Measurements from ENCODE around the gene RMC1.
"Not testable (repeated sequence)": the region's sequence is repeated elsewhere in the genome, so short reads cannot be mapped to it uniquely, and the experiment has no call there.

Gene RMC1

DNA sequence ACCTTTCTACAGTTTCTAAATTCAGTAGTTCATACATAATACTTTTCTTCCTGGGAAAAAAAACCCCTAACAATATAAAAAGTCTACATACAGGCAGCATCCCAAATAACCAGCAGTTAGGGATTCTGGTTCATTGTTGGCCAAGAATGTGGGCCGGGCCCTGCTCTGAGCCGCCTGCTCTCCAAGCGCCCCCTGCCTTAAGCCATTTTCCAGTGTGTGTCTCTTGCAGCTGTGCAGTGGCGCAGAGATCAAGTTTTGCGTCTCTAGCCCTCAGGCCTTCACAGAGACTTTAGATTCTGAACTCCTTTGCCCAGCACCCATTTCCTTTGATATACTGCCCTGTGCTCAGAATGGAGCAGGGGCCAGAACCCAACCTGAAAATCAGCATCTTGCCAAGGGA is 32.9 kb downstream of the RMC1 start:
- no peak for DNase-seq

DNA sequence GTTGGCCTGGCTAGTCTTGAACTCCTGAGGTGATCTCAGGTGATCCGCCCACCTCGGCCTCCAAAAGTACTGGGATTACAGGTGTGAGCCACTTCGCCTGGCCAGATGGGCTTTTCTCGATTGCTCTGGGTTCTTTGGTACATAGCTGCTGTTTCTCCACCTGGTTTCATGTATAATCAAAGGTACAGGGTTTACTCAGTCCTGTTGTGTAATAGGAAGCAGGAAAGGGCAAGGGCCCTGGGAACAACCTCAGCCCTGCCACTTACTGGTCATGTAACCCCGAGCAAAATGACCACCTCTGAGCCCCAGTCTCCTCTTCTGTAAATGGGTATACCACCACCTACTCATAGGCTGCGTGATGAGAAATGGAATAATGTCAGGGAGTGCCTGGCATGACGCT is 34.0 kb downstream of the RMC1 start:
- DNase-seq, result no peak

DNA sequence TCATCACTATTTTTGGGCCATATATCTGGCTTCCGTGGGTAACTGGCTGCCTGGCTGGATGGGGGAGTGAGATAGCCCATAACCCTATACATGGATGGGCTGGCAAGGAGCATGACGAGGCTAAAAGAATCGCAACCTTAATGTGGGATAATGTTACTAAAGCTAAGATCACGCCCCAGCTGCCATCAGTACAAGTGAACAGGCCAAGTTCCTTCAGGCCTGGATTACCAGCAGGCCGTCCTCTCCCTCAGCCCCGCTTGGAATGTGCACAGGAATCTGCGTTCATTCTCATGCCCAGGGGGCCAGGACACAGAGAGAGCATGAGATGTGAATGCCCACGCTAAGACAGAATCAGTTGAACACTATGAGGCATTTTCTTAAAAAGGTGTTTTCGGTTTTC is 34.7 kb downstream of the RMC1 start:
- DNase-seq, result no peak

GRCh38 chr18:23538870-23539269 is 35.6 kb downstream of the RMC1 start:
- no peak for DNase-seq

DNA sequence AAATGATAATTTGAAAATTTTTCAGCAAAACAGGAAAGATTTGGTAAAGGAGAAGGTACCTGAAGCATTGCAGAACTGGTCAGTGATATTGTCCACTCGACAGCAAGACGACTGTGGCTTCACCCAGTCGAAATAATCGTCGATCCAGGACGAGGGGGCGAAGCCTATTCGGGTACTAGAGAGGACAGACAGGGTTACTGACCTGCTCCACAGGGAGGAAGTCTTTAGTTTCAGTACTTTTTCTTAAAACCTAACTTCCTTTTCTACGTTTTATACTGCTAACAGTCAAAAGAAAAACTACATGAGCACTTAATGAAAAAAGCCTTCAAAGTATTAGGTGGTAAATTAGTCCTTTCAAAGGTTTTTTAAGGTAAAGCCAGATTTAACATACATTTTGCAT is 36.0 kb downstream of the RMC1 start:
- no peak for DNase-seq

- no peak for DNase-seq
Measured at GRCh38 chr18:23539911-23540525, 36.7 kb downstream of the RMC1 start.

DNA sequence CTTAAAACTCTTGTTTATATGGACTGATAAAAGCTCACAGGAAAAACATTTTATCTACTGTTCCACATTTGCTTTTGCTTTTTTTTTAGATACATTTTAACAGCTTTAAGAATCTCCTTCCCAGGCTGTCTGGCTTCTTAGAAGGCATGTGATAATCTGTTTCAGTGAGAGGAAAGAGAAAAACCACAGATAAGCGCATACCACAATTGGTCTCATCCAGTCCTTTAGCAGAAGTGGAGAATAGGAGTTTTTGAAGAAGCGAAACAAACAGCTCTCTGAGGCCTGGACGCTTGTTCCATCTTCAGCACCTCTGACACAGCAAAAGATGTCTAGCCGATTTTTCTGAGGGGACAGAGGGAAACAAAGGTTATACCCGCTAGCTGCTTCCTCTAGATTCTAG is 37.6 kb downstream of the RMC1 start:
- no peak for DNase-seq

DNA sequence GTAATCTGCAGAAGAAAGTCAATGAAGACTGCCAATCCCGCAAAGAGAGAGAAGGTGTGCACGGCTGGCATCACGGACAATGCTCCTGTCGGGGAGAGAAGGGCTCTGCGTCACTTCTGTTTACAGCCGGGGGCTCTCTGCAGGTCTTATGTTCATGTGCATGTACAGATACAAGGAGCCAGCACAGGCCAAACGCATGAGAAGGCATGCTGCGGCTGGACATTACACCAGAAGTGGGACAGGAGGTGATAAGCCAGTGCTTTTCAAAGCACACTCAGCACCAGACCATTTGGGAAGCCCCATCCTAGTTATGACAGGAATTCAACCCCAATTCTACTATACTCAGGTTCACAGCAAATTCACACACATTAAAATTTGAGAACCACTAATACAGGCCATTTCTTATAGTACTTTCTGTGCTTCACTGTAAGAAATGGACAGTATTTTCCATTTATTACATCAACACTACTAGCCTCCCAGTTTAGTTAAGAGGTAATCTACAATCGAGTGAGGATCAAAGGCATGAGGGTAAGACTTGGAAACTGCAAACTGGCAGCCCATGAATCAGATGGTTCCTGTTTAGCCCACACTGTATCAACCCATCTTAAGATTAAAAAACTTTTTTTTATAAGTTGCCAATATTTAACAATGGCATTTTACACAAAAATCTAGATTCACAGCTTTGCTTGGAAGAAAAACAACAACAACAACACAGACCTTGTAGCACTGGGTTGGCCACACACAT is 38.2 kb downstream of the RMC1 start:
- no peak for DNase-seq

DNA sequence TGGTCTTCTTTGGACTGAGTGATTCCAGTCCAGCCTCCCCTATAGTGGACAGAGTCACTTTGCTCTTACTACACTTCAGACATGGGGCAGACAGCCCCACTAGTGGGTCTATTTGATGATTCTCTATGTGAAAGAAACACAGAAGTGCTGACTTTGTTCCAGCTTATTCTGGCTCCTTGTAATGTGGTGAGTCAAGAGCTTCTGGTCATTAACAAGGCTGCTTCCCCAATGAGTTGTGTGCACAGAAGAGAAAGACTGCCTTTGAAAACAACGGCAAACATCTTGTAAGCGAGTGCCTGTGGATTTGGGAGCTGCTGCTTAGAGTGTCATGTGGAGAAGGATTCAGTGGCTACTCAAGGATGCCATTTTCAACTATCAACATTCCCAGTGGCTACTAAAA is 39.1 kb downstream of the RMC1 start:
- DNase-seq, result no peak

DNA sequence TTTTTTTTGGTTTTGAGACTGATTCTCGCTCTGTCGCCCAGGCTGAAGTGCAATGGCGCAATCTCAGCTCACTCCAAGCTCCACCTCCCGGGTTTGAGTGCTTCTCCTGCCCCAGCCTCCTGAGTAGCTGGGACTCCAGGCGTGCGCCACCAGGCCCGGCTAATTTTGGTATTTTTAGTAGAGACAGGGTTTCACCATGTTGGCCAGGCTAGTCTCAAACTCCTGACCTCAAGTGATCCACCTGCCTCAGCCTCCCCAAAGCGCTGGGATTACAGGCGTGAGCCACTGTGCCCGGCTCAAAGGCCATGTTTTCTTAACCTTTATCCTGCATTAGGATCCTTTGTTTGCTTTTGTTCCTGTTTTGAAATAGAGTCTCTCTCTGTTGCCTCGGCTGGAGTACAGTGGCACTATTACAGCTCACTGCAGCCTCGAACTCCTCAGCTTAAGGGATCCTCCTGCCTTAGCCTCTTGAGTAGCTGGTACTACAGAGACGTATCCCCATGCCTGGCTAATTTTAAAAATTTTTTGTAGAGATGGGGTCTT is 42.0 kb downstream of the RMC1 start:
- DNase-seq, result no peak

DNA sequence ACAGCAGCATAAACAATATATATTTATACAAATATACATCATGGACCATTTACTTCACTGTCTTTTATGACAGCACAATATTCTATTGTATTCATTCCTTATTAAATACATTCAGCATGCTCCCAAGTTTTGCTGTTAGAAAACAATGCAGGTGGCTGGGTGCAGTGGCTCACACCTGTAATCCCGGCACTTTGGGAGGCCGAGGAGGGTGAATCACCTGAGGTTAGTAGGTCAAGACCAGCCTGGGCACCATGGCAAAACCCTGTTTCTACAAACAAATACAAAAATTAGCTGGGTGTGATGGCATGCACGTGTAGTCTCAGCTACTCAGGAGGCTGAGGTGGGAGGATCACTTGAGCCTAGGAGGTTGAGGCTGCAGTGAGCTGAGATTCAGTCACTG is 44.0 kb downstream of the RMC1 start:
- DNase-seq, result no peak

- DNase-seq, result no peak
Measured at GRCh38 chr18:23547846-23548245, 44.5 kb downstream of the RMC1 start.

DNA sequence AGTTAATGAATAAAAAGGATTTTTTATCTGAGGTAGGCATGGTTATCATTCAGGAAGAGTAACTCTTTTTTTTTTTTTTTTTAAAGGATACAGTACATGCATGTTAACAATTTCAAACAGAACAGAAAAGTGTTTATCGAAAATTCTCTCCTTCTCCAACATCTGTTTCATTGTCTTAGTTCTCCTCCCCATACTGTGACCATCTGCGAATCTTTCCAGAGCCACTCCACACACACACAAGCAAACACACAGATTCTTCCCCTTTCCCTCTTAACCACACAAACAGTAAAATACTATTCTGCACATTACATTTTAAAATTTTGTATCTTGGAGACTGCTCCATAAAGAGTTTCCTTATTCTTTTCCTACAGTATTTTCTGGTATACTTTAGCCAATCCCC is 45.0 kb downstream of the RMC1 start:
- DNase-seq, result no peak

DNA sequence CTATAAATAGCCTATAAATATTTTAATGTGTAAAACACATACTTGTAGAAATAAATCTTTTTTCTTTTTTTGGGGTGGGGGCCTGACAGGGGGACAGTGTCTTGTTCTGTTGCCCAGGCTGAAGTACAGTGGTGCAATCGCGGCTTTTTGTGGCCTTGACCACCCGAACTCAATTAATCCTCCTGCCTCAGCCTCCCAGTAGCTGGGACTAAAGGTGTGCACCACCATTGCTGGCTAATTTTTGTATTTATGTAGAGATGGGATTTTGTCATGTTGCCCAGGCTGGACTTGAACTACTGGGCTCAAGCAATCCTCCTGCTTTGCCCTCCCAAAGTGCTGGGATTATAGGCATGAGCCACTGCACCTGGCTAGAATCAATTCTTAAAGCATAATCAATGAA is 45.4 kb downstream of the RMC1 start:
- no peak for DNase-seq

GRCh38 chr18:23550898-23551297 is 47.6 kb downstream of the RMC1 start:
- no peak for DNase-seq

DNA sequence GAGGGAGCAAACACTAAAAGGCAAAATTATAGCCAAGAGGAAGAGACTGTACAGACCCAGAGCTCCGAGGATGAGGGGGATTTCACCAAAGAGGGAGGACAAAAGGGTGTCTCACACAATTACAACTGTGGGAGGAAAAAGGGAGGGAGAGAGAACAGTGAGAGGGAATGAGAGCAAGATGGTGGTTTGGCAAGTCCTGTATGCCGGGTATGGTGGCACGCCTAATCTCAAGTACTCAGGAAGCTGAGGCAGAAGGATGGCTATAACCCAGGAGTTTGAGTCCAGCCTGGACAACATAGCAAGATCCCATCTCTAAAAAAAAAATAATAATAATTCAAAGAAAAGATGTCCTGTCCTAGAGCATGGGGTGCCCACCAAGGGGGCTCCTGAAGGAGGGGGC is 48.7 kb downstream of the RMC1 start:
- DNase-seq, result no peak

DNA sequence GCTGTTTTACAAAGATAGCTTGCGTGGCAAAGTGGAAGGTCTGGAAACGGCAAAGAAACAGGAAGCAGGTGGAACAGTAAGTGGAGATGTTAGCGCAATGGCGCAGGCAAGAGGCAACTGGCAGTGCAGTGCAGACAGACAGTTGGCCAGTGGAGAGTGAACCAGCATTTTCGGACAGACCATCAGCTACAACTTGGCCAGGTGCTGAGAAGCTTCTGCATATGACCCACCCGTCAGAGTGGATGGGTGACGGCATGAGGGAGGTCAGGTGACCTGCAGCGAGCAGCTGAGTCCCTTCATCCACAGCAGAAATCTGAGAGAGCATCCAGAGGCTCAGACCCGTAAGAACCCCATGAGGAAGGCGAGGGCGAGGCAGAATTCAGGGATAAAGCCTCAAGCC is 49.2 kb downstream of the RMC1 start:
- no peak for DNase-seq

- DNase-seq, result no peak
Measured at GRCh38 chr18:23553887-23554286, 50.6 kb downstream of the RMC1 start.

- DNase-seq, result no peak
Measured at GRCh38 chr18:23556145-23556780, 53.0 kb downstream of the RMC1 start.

GRCh38 chr18:23557511-23557910 is 54.2 kb downstream of the RMC1 start:
- DNase-seq, result not testable (repeated sequence)

- no peak for DNase-seq
Measured at GRCh38 chr18:23560186-23560585, 56.9 kb downstream of the RMC1 start.

DNA sequence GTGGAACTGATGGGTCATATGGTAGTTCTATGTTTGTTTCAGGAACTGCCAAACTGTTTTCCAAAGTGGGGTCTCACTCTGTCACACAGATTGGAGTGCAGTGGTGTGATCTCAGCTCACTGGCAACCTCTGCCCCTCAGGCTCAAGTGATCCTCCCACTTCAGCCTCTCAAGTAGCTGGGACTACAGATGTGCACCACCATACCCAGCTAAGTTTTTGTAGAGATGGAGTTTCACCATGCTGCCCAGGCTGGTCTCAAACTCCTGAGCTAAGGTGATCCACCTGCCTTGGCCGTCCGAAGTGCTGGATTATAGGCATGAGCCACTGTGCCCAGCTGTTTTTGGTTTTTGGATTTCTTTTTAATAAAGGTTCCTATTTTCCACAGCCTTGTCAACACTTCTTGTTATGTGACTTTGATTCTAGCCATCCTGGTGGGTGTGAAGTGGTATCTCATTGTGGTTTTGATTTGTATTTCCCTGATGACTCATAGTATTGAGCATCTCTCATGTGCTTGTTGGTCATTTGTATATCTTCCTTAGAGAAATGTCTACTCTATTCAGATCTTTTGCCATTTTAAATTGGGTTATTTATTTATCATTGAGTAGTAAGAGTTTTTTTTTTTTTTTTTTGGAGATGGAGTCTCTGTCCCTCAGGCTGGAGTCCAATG is 60.2 kb downstream of the RMC1 start:
- DNase-seq, result no peak

DNA sequence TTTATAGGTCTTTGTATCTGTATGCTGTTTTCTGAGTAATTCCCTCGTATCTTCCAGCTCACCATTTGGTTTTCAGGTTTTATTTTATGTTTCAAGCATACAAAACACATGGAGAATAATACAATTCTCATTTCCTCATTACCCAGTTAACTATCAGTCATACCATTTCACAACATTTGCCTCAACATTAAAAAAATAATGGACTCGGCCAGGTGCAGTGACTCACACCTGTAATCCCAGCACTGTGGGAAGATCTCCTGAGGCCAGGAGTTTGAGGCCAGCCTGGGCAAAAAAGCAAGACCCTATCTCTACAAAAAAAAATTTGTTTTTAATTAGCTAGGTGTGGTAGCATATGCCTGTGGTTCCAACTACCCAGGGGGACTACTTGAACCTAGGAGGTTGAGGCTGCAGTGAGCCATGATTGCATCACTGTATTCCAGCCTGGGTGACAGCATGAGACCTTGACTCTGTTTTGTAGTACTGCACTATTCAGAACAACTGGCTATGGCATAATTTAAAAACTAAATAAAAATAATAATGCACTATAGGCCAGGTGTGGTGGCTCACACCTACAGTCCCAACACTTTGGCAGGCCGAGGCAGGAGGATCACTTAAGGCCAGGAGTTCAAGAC is 62.7 kb downstream of the RMC1 start:
- DNase-seq, result no peak

Measured in NCI-H524 treated with DMSO at 0.1 percent for 48 hours (cell line).